Stimulated activated naive CD8-positive, alpha-beta T cell treated with anti-CD3 and anti-CD28 coated beads, Interleukin-15, Interleukin-2, amounts not matched to agents 100 ng/mL and 50 ng/mL, for 24 hours (primary cell): Measurements from ENCODE around the gene KIF13A.
"Not testable (repeated sequence)": the region's sequence is repeated elsewhere in the genome, so short reads cannot be mapped to it uniquely, and the experiment has no call there.

Experiments
- H3K27ac Mint-ChIP-seq: one replicate; pipeline ENCODE4 v1.8.0; 2021; ENCODE audit warnings: mild to moderate bottlenecking, mixed read lengths
- H3K27me3 Mint-ChIP-seq: one replicate; pipeline ENCODE4 v1.8.0; 2021; ENCODE audit warnings: mixed read lengths
- H3K36me3 Mint-ChIP-seq: one replicate; pipeline ENCODE4 v1.8.0; 2021; ENCODE audit warnings: low read depth, mixed read lengths
- H3K4me1 Mint-ChIP-seq: one replicate; pipeline ENCODE4 v1.8.0; 2021; ENCODE audit warnings: low read depth, mixed read lengths
- H3K4me3 Mint-ChIP-seq: one replicate; pipeline ENCODE4 v1.8.0; 2021; ENCODE audit warnings: mild to moderate bottlenecking, mixed read lengths
- H3K9me3 Mint-ChIP-seq: one replicate; pipeline ENCODE4 v1.8.0; 2021; ENCODE audit warnings: mixed read lengths

KIF13A gene

DNA sequence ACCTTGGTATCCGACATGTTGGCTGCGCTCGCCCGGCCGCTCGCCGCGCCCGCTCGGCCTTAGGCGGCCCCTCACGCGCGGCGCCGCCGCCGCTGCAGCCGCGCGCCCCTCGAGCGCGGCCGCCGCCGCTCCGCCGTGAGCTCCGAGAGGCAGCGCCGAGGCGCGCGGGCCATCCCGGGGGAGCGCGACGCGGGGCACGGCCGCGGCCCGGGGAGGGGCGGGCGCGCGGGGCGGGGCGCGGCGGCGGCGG is at the start of gene KIF13A:
TSS of gene KIF13A (minus strand) at position 189 of the 250 bp plus-strand sequence. CDS start at position 17, 172 bp downstream.
- Mint-ChIP-seq H3K4me3 (peak within 1 kb of the TSS; percentile 80), H3K27ac (no peak within 1 kb of the TSS), H3K27me3 (peaks cover 69% of the 10 kb centered on the region), H3K9me3 (no peaks in the 10 kb centered on the region), H3K36me3 (no peaks in the 10 kb centered on the region), H3K4me1 (peaks cover 6% of the 10 kb centered on the region)

DNA sequence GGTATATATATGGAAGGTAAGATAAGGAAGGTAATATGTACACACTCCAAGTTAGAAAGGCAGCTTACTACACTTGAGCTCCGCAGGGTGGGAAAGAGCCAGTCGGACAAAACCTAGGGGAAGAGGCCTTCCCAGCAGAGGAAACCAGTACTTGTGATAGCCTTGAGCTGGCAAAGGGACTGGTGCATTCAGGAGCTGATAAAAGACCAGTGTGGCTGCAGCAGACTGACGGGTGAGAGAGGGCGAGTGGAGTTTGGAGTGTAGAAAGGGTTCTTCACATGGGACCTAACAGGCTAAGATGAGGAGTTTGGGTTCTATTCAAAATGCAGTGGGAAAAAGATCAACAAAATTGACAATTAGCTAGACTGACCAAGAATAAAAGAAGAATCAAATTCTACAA is 49.3 kb upstream of the KIF13A start:
- Mint-ChIP-seq H3K9me3 (no peaks in the 10 kb centered on the region), H3K36me3 (no peaks in the 10 kb centered on the region), H3K4me3 (no peak overlapping the region), H3K27me3 (peaks cover 10% of the 10 kb centered on the region), H3K27ac (no peak overlapping the region), H3K4me1 (no peaks in the 10 kb centered on the region)

DNA sequence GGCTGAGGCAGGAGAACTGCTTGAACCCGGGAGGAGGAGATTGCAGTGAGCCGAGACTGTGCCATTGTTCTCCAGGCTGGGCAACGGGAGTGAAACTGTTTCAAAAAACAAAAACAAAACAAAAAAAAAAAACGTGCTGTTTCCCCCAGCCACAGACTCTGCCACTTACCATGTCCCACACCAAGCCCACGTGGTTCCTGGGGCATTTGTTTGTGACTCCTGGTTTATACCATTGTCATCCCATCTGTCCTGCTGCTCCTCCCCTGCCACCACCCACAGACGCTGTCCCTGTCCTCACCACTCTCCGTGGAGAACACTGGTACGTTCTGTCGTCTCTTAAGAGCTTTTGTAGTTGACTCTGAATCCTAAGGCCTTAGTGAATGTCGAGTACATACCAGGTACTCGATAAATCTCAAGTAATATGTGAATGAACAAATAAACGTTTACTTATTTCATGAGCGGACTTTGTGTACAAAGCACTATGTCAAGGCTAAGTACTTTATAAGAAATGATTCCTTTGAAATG is 48.0 kb upstream of the KIF13A start:
- Mint-ChIP-seq H3K4me3 (no peak overlapping the region), H3K9me3 (no peaks in the 10 kb centered on the region), H3K4me1 (no peaks in the 10 kb centered on the region), H3K27ac (no peak overlapping the region), H3K27me3 (peaks cover 10% of the 10 kb centered on the region), H3K36me3 (no peaks in the 10 kb centered on the region)

DNA sequence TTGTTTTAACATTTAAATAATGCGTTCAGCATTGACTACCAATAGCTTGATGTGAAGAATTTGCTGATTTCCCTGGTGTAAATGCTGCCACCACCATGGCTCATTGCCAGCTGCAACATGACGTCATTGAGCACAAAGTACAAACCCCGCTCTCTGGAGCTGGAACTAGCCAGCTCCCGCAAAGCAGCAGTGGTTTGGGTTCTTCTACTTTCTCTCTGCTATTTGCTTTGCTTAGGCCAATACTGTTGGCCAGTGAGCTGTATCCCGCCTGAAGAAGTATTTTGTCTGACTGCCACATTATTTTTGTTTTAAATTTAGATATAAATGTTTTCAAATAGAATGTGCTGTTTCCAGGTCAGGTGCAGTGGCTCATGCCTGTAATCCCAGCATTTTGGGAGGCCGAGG is 47.4 kb upstream of the KIF13A start:
- Mint-ChIP-seq H3K36me3 (no peaks in the 10 kb centered on the region), H3K9me3 (no peaks in the 10 kb centered on the region), H3K27me3 (peaks cover 10% of the 10 kb centered on the region)

DNA sequence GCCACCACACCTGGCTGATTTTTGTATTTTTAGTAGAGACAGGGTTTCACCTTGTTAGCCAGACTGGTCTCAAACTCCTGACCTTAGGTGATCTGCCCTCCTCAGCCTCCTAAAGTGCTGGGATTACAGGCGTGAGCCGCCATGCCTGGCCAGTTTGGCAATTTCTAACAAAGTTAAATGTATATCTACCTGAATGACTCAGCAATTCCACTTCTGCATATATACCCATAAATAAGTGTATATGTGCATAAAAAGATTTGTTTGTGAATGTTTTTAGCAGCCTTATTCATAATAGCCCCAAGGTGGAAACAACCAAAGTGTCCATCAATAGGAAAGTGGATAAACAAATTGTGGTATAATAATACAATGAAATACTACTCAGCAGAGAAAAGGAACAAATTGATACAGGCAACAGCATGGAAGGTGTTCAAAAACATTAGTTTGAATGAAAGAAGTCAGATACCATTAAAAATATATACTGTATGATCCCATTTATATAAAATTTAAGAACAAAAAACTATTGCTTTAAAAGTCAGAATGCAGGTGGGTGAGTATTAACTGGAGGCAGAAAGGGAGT is 44.3 kb upstream of the KIF13A start:
- H3K27me3 Mint-ChIP-seq = no peaks in the 10 kb centered on the region
- H3K4me1 Mint-ChIP-seq = no peaks in the 10 kb centered on the region
- H3K4me3 Mint-ChIP-seq = no peak overlapping the region
- H3K36me3 Mint-ChIP-seq = no peaks in the 10 kb centered on the region
- no peaks in the 10 kb centered on the region for H3K9me3 Mint-ChIP-seq
- H3K27ac Mint-ChIP-seq = no peak overlapping the region

More for the DNA sequence above, 47.4 kb upstream of the KIF13A start:
- Mint-ChIP-seq H3K4me1 (no peaks in the 10 kb centered on the region), H3K4me3 (no peak overlapping the region), H3K27ac (no peak overlapping the region)

DNA sequence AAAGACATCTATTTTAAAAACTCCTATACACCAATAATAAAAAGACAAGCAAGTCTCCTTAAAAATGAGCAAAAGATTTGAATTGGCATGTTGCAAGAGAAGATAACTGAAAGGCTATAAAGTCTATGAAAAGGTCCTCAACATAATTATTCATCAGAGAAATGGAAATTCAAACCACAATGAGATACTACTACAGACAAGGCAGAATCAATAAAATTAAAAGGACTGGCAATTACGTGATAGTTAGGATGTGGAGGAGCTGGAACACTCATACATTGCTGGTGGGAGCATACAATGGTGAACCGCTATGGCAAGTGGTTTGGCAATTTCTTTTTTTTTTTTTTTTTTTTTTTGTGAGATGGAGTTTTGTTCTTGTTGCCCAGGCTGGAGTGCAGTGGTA is 43.8 kb upstream of the KIF13A start:
- Mint-ChIP-seq H3K36me3 (no peaks in the 10 kb centered on the region), H3K27me3 (no peaks in the 10 kb centered on the region), H3K9me3 (no peaks in the 10 kb centered on the region), H3K27ac (no peak overlapping the region), H3K4me3 (no peak overlapping the region), H3K4me1 (no peaks in the 10 kb centered on the region)

DNA sequence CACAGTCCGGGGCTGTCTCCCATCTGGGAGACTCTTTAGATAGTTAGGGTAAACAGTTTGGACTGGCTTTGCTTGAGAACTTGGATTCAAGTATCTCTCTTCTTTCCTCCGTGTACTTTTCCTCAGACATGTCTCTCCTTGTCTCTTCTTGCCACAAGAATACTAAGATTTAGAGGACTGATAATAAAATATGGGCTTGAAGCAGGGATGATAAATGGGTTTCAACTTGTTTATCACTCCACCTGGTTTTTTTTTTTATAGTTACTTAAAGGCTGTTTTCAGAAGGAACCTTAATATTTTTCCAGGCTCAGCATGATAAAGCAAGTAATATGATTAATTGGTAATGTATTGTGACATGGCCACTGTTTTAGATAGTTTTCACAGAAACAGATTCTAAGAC is 40.9 kb upstream of the KIF13A start:
- Mint-ChIP-seq H3K27ac (no peak overlapping the region), H3K9me3 (no peaks in the 10 kb centered on the region), H3K27me3 (no peaks in the 10 kb centered on the region), H3K4me3 (no peak overlapping the region), H3K4me1 (no peaks in the 10 kb centered on the region), H3K36me3 (no peaks in the 10 kb centered on the region)

DNA sequence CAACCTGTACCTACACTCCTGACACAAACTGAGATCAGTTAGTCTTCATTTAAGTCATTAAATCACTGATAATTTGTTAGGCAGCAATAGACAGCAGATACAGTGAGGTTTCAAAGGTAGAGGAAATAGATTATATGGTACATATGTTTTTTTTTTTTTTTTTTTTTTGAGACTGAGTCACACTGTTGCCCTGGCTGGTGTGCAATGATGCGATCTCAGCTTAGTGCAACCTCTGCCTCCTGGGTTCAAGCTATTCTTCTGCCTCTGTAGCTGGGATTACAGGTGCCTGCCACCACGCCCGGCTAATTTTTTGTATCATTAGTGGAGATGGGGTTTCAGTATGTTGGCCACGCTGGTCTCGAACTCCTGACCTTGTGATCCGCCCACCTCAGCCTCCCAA is 38.2 kb upstream of the KIF13A start:
- Mint-ChIP-seq H3K4me1 (no peaks in the 10 kb centered on the region), H3K9me3 (no peaks in the 10 kb centered on the region), H3K4me3 (no peak overlapping the region), H3K27me3 (peaks cover 4% of the 10 kb centered on the region), H3K36me3 (no peaks in the 10 kb centered on the region), H3K27ac (no peak overlapping the region)

DNA sequence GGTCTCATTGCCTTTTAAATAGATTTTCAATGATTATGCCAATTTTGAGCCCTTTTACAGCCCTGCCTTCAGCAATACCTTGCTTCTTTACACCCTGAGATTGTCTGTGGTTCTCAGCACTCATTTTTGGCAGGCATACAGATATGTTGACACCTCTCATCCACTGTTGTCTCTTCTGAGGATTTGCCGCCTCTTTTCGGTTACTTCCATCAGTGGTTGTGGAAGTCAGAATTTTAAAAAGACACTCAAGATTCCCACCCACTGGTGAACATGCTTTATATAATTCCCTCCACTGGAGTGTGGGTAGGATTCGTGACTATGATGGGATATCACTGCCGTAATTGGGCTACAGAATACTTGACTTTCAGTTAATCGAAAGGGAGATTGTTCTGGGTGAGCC is 37.4 kb upstream of the KIF13A start:
- Mint-ChIP-seq H3K36me3 (no peaks in the 10 kb centered on the region), H3K4me1 (no peaks in the 10 kb centered on the region), H3K9me3 (no peaks in the 10 kb centered on the region), H3K27ac (no peak overlapping the region), H3K4me3 (no peak overlapping the region), H3K27me3 (peaks cover 4% of the 10 kb centered on the region)

DNA sequence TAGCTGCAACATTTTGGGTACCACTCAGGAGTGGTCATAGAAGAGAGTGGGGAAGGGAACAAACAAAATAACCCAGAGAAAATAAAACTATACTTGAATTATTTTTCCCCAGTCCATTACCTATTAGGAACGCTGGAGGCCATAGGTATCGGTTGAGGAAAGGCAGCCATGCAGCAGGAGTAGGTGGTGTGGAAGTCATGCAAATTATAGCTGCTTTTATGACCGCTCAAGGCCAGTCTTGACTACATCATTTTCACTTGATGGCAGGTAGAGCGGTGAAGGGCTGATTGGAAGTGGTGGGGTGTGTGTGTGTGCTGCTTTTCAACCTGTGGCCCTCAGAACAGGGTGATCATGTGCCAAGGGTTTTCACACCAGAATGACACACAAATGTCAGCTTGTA is 36.5 kb upstream of the KIF13A start:
- no peaks in the 10 kb centered on the region for H3K4me1 Mint-ChIP-seq
- H3K27ac Mint-ChIP-seq = no peak overlapping the region
- H3K27me3 Mint-ChIP-seq = peaks cover 4% of the 10 kb centered on the region
- H3K4me3 Mint-ChIP-seq = no peak overlapping the region
- no peaks in the 10 kb centered on the region for H3K36me3 Mint-ChIP-seq
- H3K9me3 Mint-ChIP-seq = no peaks in the 10 kb centered on the region

DNA sequence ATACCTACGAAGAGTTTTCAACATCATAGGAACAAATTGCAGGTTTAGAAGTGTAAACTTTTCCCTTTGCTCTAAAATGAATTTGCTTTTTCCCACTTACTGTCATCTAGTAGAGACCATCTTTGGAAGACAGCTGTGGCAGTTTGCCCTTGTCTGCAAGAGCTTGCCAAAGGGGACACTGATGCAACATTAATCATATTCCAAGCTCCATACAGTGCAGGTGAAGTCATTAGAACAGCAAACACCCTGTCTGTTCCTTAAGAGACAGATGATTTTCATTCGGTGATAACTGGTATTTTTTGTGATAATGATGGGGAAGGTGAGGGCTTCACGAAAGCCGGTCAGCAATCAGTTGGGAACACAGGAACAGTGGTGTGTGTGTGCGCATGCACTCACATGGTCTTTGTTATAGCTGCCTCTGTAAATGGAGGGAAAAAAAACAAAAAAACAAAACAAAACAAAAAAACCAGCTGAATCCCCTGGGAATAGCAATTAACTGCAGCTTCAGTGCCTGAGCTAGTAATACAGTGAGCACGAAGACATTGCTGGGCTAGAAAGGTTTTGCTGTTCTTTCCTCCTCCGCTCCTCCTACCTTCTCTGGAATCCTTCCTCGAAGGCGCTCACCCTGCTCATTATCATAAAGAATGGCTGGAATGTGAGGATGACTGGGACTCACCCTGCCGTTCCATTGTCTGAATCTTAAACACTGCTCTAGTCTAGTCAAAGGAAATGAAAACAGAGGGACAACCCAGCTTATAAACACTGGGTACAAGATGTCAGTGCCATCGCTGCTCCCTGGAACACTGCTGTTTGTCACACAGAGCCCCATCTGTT is 35.2 kb upstream of the KIF13A start:
- H3K27me3 Mint-ChIP-seq = peaks cover 4% of the 10 kb centered on the region
- no peaks in the 10 kb centered on the region for H3K4me1 Mint-ChIP-seq
- no peaks in the 10 kb centered on the region for H3K36me3 Mint-ChIP-seq
- no peak overlapping the region for H3K27ac Mint-ChIP-seq
- no peak overlapping the region for H3K4me3 Mint-ChIP-seq
- H3K9me3 Mint-ChIP-seq = no peaks in the 10 kb centered on the region

DNA sequence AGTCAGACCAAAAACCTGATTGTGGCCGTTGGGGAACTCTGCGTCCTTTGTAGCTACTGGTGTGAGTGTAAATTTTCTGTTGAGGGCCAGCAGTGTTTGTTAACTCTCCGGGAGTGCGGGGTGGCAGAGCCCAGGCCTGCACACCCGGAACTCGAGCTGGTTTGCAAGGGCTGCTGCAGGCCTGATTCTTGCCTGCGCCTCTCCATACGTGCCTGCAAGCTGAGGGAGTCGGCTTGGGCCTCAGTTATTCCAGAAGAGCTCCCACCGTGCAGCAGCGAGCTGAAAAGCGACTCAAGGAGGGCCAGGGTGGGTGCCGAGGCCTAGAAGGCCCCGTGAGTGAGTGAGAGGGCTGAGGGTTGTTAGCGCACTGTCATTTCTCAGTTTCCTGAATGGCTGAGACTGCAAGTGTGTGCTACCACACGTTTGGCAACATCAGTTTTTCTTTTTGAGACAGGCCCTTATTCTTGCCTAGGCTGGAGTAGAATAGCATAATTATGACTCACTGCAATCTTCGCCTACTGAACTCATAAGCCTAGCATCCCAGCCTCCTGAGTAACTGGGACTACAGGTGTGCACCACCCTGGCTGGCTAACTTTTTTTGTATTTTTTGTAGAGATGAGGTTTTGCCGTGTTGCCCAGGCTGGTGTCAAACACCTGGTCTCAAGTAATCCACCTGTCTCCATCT is 33.9 kb upstream of the KIF13A start:
- Mint-ChIP-seq H3K27me3 (peaks cover 4% of the 10 kb centered on the region), H3K36me3 (no peaks in the 10 kb centered on the region), H3K4me1 (no peaks in the 10 kb centered on the region), H3K4me3 (no peak overlapping the region), H3K27ac (no peak overlapping the region), H3K9me3 (no peaks in the 10 kb centered on the region)

DNA sequence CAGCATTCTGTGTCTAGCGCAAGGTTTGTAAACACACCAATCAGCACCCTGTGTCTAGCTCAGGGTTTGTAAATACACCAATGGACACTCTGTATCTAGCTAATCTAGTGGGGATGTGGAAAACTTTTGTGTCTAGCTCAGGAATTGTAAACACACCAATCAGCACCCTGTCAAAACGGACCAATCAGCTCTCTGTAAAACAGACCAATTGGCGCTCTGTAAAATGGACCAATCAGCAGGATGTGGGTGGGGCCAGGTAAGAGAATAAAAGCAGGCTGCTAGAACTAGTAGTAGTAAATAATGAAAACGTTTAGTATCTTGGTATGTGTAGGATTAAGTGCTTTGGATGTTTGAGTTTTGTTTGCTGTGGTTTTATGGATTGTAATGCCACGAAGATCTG is 33.1 kb upstream of the KIF13A start:
- not testable (repeated sequence) for H3K36me3 Mint-ChIP-seq, H3K27ac Mint-ChIP-seq, H3K9me3 Mint-ChIP-seq, H3K4me3 Mint-ChIP-seq, H3K27me3 Mint-ChIP-seq, H3K4me1 Mint-ChIP-seq

DNA sequence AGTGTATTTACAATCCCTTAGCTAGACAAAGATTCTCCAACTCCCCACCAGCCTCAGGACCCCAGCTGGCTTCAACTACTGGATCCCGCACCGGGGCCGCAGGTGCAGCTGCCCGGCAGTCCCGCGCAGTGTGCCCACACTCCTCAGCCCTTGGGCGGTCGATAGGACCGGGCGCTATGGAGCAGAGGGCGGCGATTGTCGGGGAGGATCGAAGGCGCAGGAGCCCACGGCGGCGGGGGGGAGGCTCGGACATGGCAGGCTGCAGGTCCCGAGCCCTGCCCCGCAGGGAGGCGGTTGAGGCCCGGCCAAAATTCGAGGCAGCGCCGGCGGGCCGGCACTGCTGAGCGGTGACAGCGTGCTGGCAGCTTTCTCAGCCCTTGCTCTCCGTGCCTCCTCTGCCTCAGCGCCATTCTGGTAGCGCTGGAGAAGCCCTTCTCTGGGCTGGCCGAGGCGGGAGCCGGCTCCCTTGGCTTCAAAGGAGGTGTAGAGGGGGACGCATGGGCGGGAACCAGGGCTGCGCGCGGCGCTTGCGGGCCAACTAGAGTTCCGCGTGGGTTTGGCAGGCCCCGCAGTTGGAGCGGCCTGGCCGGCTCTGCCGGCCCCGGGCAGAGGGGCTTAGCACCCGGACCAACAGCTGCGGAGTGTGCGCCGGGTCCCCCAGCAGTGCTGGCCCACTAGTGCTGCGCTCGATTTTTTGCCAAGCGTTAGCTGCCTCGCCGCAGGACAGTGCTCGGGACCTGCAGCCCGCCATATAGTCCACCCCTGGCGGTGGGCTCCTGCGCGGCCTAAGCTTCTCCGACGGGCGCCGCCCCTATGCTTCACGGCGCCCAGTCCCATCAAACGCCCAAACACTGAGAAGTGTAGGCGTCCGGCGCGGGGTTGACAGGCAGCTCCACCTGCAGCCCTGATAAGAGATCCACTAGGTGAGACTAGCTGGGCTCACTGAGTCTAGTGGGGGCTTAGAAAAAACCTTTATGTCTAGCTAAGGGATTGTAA is 32.4 kb upstream of the KIF13A start:
- Mint-ChIP-seq H3K4me3 (no peak overlapping the region), H3K4me1 (no peaks in the 10 kb centered on the region), H3K27ac (no peak overlapping the region), H3K27me3 (peaks cover 4% of the 10 kb centered on the region), H3K9me3 (no peaks in the 10 kb centered on the region), H3K36me3 (no peaks in the 10 kb centered on the region)
